ENCODE results near the gene CEP192. TPM values are rescaled to one million over a fixed set of nuclear protein-coding genes. Genes with fewer than 3 reads are reported as not detected.

CEP192 gene
- total RNA-seq, 1 donor = 29.7 TPM

DNA sequence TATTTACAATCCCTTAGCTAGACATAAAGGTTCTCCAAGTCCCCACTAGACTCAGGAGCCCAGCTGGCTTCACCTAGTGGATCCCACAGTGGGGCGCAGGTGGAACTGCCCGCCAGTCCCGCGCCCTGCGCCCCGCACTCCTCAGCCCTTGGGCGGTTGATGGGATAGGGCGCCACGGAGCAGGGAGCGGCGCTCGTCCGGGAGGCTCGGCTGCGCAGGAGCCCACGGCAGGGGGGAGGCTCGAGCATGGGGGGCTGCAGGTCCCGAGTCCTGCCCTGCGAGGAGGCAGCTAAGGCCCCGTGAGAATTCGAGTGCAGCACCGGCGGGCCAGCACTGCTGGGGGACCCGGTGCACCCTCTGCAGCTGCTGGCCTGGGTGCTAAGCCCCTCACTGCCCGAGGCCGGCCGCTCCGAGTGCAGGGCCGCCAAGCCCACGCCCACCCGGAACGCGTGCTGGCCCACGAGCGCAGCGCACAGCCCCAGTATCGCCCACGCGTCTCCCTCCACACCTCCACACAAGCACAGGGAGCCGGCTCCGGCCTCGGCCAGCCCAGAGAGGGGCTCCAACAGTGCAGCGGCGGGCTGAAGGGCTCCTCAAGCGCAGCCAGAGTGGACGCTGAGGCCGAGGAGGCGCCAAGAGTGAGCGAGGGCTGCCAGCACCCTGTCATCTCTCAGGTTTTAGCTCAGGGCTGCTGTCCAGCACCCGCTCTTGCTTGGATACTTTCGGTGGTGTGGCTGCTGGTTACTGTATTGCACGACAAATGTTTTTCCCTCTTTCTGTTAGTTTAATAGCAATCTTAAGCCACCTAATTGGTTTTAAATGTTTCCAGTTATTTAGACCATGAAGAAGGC is 143.6 kb downstream of the CEP192 start:
- H2AFZ ChIP-seq (ENCODE audit: low read length) = no peak overlapping the region
- no peak overlapping the region for H3K4me2 ChIP-seq (ENCODE audit: insufficient read depth, low read length)
- no peaks in the 10 kb centered on the region for H3K79me2 ChIP-seq (ENCODE audit: insufficient read depth, low read length)
- H3K4me3 ChIP-seq (ENCODE audit: insufficient read depth, low read length) = no peak overlapping the region
- H3K36me3 ChIP-seq (ENCODE audit: insufficient read depth, low read length) = peaks cover 9% of the 10 kb centered on the region
- H3K4me1 ChIP-seq (ENCODE audit: insufficient read depth, low read length) = peaks cover 8% of the 10 kb centered on the region
- no peaks in the 10 kb centered on the region for H4K20me1 ChIP-seq (ENCODE audit: insufficient read depth, low read length)
- no peak for DNase-seq (ENCODE audit: insufficient read length, low spot score, missing footprints)
- TF ChIP-seq, protein P1, sequence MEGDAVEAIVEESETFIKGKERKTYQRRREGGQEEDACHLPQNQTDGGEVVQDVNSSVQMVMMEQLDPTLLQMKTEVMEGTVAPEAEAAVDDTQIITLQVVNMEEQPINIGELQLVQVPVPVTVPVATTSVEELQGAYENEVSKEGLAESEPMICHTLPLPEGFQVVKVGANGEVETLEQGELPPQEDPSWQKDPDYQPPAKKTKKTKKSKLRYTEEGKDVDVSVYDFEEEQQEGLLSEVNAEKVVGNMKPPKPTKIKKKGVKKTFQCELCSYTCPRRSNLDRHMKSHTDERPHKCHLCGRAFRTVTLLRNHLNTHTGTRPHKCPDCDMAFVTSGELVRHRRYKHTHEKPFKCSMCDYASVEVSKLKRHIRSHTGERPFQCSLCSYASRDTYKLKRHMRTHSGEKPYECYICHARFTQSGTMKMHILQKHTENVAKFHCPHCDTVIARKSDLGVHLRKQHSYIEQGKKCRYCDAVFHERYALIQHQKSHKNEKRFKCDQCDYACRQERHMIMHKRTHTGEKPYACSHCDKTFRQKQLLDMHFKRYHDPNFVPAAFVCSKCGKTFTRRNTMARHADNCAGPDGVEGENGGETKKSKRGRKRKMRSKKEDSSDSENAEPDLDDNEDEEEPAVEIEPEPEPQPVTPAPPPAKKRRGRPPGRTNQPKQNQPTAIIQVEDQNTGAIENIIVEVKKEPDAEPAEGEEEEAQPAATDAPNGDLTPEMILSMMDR (IDR thresholded peaks at IDR 0.05; ENCODE audit: extremely low read depth, low read depth, low read length) = no peak
- H3K9me3 ChIP-seq (ENCODE audit: low read depth, low read length) = no peaks in the 10 kb centered on the region
- no peaks in the 10 kb centered on the region for H3K27me3 ChIP-seq (ENCODE audit: insufficient read depth, low read length)
- no peak overlapping the region for H3K27ac ChIP-seq (ENCODE audit: low read depth, low read length)

DNA sequence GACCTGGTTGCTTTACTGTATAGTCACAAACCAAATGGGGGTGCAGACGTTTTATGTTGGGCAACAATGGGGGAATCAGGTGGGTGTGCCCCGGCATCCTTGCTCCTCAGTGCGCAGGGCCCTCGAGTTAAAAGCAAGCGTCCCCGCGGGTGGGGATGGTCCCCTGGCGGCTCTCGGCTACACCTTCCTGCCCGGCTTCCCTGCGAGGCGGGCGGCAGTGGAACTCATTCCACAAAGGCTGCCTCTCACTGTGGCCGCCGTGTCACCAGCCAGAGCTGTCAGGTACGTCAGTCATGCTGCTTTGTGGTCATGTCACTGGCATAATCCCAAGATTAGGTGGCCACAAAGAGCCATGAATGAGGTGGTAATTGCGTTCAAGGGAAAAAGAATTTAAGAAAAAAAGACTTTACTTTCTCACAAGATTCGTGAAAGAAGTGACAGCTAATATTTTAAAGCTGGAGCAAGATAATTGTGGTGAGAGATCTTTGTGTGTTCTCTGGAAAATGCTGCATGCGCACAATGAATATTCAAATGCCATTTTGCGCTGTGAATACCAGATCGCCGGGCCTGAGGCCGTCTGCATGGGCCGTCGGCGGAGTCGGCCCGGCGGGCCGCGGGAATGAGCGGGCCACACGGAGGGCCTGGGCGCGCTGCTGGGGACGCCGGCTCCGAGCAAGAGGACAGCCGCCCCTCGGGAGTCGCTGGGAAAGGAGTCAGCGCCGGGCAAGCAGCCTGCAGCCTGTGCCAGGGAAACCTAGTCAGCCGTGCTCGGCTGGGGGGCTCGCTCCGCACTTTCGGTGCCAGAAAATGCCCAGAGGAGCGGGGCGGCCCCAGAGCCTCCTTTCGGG is 145.1 kb downstream of the CEP192 start:
- TF ChIP-seq, protein P1 (IDR thresholded peaks at IDR 0.05; ENCODE audit: extremely low read depth, low read depth, low read length) = no peak
- no peaks in the 10 kb centered on the region for H3K27me3 ChIP-seq (ENCODE audit: insufficient read depth, low read length)
- H3K9me3 ChIP-seq (ENCODE audit: low read depth, low read length) = no peaks in the 10 kb centered on the region
- no peak overlapping the region for H3K27ac ChIP-seq (ENCODE audit: low read depth, low read length)
- H3K4me2 ChIP-seq (ENCODE audit: insufficient read depth, low read length) = peak overlapping the region; percentile 98
- H3K36me3 ChIP-seq (ENCODE audit: insufficient read depth, low read length) = no peaks in the 10 kb centered on the region
- peak; percentile 90 for DNase-seq (ENCODE audit: insufficient read length, low spot score, missing footprints)
- H3K4me3 ChIP-seq (ENCODE audit: insufficient read depth, low read length) = peak overlapping the region; percentile 76
- H4K20me1 ChIP-seq (ENCODE audit: insufficient read depth, low read length) = no peaks in the 10 kb centered on the region
- peaks cover 8% of the 10 kb centered on the region for H3K4me1 ChIP-seq (ENCODE audit: insufficient read depth, low read length)
- no peaks in the 10 kb centered on the region for H3K79me2 ChIP-seq (ENCODE audit: insufficient read depth, low read length)
- peak overlapping the region; percentile 92 for H2AFZ ChIP-seq (ENCODE audit: low read length)

DNA sequence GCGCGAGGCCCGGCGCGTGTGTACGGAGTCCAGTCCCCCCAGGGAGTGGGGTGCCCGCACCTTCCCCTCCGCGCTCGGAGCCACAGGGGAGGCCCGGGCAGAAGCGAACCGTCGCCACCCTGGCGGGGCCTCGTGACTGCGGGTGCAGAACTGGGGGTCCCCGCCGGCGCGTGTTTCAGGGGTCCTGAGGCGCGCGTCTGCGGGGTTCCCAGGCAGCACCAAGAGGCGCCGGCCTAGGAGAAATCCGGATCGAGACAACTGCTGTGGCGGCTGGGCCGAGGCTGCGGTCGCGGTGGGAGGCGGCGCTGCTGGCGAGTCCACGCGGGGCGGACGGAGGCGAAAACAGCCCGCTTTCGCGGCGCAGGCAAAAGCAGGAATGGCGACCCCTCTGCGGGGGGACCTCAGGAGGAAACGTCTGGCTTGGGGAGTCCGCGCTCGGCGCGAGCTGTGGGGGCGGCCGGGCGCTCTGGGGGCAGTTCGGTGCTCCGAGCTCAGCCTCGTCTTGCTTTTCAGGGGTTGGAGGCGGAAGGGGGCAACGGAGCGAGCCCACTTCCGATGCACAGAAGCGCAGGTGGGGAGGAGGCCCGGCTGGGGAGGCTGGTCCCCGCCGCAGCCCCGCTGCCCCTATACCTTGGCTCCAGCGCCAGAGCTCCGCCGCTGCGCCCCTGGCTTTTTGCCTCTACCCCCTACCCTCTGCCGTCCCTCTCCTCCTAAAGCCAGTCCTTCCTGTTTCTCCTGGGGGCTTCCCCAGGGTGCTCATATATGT is 145.9 kb downstream of the CEP192 start:
- TF ChIP-seq, protein P1 (IDR thresholded peaks at IDR 0.05; ENCODE audit: extremely low read depth, low read depth, low read length) = no peak
- H3K36me3 ChIP-seq (ENCODE audit: insufficient read depth, low read length) = no peaks in the 10 kb centered on the region
- H3K27ac ChIP-seq (ENCODE audit: low read depth, low read length) = peak overlapping the region; percentile 8
- peaks cover 8% of the 10 kb centered on the region for H3K4me1 ChIP-seq (ENCODE audit: insufficient read depth, low read length)
- H3K4me3 ChIP-seq (ENCODE audit: insufficient read depth, low read length) = peak overlapping the region; percentile 76
- H3K9me3 ChIP-seq (ENCODE audit: low read depth, low read length) = no peaks in the 10 kb centered on the region
- peak; percentile 94 for DNase-seq (ENCODE audit: insufficient read length, low spot score, missing footprints)
- H3K79me2 ChIP-seq (ENCODE audit: insufficient read depth, low read length) = no peaks in the 10 kb centered on the region
- no peaks in the 10 kb centered on the region for H3K27me3 ChIP-seq (ENCODE audit: insufficient read depth, low read length)
- H3K4me2 ChIP-seq (ENCODE audit: insufficient read depth, low read length) = peak overlapping the region; percentile 98
- H2AFZ ChIP-seq (ENCODE audit: low read length) = peak overlapping the region; percentile 92
- no peaks in the 10 kb centered on the region for H4K20me1 ChIP-seq (ENCODE audit: insufficient read depth, low read length)
